NOMO-1 treated with DMSO at 0.1 percent for 48 hours (cell line): ENCODE data around the gene HMGCS2.

Experiments
- DNase-seq: peaks from one replicate; lab custom pipeline; 2025; ENCODE audit not compliant: unreplicated experiment; lab: John Stamatoyannopoulos, UW

Gene HMGCS2

DNA sequence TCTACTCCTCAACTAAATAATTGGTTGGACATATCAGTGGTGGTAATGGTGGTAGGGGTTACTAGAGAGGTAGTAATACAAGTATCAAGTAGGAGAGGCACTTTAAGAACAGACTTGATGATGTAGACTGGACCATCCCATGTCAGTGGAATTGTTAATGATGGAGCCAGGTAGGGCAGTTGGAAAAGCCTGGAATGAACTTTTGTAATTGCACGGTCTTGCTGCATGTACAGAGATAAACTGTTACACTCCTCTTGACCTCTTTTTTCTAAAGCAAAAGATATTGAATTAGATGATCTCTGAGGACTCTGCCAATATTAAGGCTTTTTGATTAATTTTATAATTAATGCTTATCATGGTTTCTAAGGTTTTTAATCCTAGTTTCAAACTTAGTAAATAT, 5.8 kb downstream of the HMGCS2 start:
- no peak for DNase-seq

DNA sequence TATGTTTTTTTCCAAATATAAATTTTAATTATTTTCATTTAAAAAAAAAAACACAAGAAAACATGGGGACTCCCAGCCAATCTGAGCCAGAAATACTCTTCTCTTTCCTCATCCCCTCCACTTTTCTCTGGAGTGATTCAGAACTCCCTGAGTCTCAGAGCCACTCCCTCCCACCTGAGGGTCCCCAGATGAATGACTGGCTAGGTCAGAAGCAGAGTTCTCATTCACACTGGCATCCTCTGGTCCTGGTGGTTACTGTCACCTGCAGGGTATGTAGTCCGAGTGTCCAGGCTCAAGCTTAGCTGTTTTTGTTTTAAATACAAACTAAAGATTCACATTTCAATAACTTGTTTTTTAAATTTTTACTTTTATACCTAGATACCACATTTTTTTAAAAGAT, 6.3 kb downstream of the HMGCS2 start:
- no peak for DNase-seq

DNA sequence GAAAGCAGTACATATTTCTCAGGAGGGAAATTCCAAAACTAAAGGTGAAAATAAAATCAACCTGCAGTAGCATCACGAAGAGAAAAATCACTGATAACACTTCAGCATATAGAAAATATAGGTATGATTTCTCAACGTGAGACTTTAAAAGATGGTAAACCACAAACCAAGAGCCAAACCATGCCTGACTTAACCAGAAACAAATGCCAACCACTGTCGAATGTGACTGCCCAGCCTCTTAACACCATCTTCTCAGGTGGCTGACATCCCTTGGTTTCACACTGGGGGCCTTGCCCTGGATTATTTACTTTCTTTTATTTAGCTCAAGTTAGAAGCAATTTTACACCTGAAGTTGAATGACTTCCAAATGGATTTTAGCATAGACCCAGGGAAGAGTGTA, 10.1 kb downstream of the HMGCS2 start:
- no peak for DNase-seq

DNA sequence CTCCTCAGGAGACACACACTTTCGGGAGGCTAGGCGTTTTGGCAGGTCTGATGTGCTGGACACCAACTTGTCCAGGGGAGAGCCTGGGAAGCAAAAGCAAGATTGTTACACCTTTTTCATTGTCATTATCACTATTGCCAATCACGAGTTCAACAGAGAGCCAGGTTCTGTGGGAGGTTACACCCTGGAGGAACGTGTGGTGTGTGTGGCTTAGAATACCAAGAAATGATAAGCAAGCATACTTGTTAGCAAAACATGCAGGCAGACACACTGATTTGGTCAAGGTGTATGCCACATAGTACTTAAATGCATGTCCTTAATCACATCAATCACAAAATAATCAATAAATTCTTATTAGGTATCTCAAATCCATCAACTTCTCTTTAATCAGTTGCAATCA, 16.1 kb downstream of the HMGCS2 start:
- DNase-seq = no peak

DNA sequence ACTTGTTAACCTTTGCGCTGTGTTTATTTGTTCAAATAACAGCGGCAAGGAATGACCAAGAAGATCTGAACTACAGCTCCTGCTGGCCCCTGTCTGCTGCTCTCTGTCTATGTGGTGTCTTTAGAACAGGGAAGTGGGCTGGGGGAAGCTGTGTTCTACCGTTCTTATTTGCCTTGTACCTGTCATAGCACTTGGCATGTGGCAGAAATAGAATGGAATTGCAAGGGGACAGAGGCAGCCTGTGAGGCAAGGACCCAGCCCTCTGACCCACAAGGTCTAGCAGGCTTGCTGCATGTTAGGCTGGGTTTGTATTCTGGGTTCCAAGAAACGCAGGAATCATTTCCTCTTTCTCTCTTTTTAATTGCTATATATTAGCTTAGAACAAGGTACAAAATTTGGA, 20.7 kb downstream of the HMGCS2 start:
- no peak for DNase-seq

DNA sequence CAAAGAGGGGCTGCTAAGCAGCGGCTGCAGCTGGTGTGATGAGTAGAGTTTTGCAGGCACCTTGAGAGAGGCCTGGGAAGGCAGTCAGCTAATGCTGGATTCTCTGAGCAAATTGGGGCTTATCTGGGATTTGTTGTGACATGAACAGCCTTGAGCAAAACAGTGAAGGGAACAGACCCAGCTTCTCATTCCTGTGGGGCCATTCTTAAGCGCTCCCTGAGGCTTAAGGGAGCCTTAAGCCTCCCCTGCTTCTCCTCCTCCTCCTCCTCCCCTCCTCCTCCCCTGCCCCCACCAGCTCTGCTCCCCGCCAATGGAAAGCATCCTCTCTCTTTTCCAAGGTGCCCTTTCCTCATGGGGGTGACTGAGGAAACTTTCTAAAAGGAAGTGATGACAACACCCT, 21.3 kb downstream of the HMGCS2 start:
- no peak for DNase-seq

DNA sequence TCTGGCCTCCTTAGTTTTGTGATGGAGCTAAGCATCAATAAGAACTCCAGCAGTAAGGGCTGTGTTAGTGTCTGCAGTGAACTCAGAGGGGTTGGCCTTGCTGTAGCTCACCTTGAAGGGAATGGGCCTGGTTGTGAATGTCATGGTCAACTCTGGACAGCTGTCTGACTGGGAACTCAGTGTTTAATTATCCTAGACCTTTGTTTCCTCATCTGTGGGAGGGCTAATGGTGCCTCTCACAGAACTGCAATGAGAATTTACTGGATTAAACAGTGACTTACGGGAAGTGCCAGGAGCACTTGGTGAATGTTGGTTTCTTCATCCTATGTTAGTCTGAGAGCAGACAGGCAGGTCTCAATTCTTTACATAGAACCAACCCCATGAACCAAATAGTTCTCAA, 23.7 kb downstream of the HMGCS2 start:
- DNase-seq = no peak

DNA sequence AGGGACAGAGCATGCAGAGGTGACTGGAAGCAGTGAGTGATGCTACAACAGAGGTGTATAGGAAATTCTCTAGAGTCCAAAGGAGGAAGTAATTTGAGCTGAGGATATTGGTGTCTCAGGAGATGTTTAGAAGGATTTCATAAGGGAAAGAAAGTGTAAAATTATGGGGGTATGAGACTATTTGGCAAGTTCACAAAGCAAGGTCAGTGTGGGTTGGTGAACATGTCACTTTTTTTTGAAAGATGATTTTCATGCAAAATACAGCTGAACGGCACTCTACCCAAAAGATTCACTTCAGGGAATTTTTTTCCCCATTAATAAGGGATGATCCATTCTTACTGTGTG, 24.1 kb downstream of the HMGCS2 start:
- DNase-seq = no peak

DNA sequence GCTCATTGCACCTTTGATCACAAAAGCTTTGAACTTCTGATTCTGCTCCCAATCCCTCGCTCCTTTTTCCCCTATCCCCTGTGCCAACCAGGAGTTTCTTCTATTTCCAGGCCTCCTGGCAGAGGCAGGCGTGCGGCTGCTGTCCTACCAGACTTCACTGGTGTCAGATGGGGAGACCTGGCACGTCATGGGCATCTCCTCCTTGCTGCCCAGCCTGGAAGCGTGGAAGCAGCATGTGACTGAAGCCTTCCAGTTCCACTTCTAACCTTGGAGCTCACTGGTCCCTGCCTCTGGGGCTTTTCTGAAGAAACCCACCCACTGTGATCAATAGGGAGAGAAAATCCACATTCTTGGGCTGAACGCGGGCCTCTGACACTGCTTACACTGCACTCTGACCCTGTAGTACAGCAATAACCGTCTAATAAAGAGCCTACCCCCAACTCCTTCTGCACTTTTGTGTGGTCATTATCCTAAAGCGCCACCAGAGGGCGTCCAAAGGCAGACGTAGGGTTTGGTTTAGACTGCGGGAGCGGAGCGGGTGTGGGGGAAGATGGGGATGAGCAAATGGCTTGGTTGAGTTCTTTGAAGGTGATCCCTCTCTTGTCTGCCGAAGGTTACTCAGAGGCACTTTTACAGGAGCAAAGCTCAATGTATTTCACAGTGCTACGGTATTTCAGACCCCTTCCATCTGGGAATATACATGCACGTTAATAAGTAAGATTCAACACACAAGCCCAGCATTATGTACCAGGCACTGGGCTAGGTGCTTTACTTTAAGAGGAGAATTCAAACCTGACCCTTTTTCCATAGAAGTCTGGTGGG, 24.7 kb downstream of the HMGCS2 start:
- DNase-seq = peak; percentile 63

DNA sequence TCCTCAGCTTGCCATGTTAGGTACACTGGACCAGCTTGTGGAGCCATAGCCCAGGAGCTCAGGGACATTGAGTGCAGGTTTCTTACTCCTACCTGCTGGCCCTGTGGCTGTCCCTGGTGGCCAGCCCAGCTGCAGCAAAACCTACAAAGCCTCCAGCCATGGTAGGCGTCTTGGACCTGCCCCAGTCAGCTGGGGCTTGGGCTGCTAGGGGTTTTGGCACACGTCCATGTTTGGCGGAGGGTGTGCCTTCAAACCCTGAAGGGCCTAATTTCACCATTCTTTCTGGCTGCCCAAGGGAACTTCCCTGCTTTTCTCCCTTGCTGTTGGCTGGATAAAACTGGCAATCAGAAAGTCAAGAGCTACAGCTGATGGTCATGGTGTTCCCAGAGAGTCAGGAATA, 25.4 kb downstream of the HMGCS2 start:
- DNase-seq = no peak

DNA sequence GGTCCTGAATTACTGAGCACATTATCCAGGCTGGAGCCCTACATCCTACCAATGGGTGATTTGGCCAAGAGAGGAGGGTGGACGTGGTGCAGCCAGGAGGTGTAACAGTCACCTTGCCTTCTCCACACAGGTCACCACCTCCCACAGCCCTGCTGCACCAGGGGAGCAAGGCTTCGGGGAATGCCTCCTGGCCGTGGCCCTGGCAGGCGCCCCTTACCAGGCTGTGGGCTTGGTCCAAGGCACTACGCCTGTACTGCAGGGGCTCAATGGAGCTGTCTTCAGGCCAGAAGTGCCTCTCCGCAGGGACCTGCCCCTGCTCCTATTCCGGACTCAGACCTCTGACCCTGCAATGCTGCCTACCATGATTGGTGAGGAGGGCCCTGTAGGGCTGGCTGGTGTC, 26.0 kb downstream of the HMGCS2 start:
- DNase-seq = no peak

DNA sequence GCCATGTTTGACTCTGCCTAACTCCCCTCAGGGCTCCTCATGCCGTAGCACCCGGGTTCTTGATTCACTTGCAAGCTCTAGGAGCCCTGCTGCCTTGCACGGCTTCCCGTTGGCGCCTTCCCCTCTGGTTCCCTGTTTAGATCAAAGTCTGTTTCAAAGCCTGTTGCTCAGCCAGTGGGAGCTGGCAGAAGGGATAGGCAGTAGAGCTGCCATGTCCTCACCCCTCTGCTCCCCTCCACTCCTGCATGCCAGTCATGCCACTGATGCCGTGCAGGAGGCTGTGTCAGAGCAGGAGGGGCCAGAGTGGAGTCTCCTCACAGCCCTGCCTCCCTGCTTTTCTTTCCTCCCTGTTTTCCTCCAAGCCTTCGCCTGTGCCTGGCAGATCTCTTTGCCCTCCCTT, 26.5 kb downstream of the HMGCS2 start:
- DNase-seq = no peak

DNA sequence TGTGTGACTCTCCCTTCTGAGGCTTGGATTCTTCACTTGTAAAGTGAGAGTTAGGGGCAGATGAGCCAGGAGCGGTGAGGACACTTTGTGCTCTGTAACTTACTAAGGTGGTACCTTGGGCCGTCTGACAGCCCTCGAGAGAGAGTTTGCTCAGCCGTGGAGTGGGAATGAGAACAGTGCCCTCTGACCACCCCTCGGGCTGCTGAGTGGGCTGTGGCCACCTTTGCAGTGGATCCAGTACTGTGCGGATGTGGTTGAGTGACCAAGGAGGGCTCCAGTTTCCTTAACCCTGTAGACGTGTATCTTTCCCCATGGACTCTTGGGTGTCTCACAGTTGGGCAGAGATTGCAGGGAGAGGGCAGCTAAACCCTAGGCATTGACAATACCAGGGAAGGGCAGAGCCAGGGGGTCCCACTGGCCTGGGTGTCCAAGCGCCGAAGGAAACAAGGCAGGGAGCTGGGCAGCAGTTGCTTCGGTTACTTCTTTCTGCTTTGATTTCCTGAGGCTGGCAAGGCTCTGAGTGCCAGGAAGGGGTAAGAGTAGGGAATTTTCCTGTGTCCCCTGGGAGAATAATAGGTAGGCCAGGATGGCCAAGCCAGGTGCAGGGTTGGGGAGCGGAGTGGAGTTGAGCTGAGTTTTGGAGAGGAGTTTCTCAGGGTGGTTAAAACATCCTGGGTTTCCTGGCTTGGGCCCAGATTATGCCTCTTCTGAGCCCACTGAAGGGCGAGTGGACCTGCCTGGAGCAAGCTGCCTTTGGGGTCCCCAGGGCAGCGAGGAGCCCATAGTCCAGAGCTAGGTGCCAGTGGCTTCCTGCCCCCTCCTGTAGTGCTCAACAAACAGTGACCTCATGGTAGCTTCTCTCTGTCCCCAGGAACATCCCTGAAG, 27.6 kb downstream of the HMGCS2 start:
- DNase-seq = no peak

DNA sequence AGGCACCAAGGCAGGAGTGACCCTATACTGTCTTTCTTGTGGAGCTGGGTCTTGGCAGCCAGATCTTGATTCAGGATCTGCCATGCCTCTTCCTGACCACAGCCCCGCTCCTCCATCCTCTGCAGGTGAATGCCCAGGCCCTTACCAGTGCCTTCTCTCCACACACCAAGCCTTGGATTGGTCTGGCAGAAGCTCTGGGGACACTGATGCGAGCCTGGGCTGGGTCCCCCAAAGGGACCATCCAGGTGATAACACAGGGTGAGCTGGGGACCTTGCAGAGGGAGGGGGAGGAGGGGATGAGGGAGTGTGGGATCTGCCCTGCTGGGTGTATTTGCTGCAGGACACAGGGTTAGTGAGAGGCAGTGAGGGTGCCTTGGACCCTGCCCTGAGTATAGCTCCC, 28.4 kb downstream of the HMGCS2 start:
- DNase-seq = no peak

DNA sequence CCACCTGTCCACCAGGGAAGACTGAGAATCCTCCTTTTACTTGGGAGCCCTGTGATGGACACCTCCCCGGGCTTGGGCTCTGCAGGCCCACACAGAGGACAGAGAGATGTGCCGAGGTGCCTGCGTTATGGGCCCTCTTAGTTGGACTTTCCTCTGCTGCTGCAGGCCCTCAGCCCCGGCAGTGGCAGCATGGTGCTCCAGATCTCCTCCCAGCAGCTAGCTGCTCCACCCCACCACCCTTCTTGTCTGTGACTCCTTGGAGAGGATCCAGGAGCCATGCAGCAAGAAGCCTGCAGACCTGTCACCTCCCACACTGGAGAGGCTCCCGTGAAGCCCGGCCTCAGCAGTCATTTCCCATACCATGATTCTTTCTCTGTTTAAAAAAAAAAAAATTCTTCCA, 29.6 kb downstream of the HMGCS2 start:
- DNase-seq = no peak

DNA sequence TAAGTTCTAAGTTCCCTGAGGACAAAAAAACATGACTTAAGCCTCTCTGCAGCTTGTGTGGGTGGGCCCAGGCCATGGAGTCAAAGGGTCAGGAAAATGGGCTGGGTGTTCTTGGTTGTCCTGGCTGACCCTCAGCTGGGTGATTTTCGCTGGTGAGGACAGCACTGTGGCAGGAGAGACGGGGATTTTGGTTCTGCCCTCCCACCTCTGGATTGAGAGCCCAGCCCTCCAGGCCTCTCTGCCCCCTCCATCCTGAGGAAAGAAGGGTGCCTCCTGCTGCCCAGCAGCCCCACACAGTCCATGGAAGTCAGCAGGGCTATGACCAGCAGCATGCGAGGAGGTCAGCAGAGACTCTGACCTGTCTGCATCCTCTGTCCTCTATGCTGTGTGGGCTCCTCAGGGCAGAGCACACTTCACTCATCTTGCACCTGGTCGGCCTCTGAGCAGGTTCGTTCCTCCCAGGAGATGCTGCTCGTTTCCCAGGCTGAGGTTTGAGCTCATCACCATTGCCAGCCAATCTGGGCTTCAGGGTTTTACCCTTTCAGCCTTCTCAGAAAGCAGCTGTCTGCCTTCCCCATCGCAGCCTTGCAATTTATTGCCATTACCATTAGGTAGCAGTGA, 30.5 kb downstream of the HMGCS2 start:
- DNase-seq = no peak

DNA sequence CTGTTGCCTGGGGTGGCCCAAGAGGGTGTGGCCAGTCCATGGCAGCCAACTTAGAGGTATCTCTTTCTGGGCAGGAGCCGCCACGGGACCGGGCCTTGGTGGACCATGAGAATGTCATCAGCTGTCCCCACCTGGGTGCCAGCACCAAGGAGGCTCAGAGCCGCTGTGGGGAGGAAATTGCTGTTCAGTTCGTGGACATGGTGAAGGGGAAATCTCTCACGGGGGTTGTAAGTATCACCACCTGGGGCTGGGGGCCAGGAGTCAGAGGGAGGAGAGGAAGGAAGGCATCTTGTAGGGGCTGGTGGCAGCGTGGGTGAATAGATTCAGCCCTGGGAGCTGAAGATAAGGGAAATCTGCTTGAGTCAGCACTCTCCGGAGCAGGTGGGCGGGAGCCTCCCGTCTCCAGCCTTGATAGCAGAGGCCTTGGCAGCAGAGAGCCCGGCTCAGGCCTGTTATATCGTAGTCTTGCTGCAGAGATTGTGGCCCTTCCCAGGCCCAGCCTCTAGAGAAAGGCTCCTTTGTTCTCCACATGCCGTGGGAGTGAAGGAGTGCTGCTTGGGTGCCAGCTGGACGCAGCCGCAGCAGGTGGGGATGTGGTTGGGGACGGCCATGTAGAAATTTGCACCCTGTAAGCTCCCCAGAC, 31.5 kb downstream of the HMGCS2 start:
- DNase-seq = no peak

DNA sequence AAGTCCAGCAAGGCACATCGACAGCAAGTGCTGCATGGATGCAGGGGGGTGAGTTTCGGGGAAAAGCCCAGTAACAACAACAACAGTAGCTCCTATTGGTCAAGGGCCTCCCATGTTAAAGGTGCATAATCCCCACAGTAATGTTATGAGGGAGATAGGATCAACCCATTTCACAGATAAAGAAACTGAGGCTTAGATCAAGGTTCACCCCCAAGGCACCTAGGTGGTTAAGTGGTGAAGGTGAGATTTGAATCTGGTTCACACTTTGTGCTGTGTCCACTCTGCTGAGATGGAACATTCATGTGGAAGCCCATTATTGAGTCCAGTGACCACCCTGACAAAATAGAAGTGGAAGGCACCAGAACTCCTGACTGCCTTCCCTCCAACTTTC, 32.1 kb downstream of the HMGCS2 start:
- no peak for DNase-seq

DNA sequence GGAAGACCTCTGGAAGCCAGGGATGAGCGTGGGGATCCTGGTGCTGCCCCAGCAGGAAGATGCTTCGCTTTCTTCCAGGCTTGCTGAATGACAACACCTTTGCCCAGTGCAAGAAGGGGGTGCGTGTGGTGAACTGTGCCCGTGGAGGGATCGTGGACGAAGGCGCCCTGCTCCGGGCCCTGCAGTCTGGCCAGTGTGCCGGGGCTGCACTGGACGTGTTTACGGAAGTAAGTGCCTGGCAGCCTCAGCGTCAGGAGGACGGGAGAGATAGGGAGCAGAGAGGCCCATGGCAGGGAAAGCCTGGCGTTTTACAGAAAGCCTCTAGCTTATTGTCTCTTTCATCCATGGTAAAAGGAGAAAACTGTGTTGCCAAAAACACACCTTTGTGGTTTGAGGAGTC, 33.5 kb downstream of the HMGCS2 start:
- no peak for DNase-seq

DNA sequence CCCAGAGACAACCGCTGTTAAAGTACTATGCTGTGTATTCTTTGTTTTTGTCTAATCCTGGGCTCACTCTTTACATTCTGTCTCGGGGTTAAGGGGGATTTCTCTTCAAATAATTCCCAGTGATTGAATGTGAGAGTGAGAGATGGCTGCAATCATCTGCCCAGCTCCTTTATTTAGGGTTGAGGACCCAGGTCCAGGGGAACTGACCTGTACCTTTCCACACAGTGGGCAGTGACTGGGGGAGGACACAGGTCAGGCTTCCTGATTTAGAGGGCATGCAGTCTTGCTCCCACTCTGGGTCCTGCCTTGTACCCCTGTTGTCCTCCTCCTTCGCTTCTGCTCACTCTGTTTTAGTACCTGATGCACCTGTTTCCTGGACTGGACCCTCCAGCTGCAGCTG, 35.0 kb downstream of the HMGCS2 start:
- DNase-seq = no peak

DNA sequence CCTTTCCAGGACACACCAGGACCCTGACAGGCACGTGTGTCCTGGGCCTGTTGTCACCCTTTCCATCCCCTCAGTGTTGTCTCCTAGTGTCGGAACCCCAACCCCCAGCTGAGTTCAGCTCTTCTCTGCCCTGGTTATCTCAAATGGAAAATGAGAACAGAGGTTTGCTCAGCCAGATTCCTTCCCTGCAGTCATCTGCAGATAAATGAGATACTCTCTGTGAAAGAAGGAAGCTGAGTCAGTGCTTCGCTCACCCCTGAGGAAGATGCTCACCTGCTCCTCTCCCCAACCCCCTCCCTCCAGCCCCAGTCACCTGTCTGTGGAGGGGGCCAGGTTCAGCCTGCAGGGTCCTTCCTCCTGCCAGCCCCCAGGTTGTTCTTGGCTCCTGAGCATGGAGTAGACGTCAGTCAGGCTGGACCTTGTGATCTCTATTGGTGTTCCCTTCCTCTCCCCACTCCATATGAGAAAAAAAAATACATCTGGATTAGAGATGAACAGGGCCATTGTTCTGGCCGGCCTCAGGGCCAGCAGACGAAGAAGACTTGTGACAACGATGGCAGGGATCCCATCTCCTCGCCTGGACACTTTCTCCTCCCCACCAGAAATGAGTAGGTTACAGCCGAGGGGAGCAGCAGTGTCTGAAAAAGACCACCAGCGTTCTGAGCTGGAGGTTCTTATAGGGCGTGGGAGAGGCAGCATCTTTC, 36.1 kb downstream of the HMGCS2 start:
- no peak for DNase-seq
